GM12878 (cell line): ENCODE measurements around the gene TMEM171. TPM values are rescaled to one million over a fixed set of nuclear protein-coding genes. Genes with fewer than 3 reads are reported as not detected.

Source experiments
- CHD1 ChIP-seq: IDR thresholded peaks from 2 replicates; pipeline ENCODE4 v1.6.1; 2012; ENCODE audit warnings: low read depth, low read length, improper control_type of control experiment
- GATAD2B ChIP-seq: fragments of 450-650 bp; conservative IDR thresholded peaks from 2 replicates; pipeline ENCODE4 v1.6.1; 2017; ENCODE audit warnings: low read depth, mild to moderate bottlenecking, moderate library complexity
- polyA plus RNA-seq, 11 experiments: library from polyadenylated mRNA; depleted of rRNA in 4 of 11; unstranded in 6 of 11; stranded (reverse) in 5 of 11; fragments of >200 nt; fragmentation: Nextera tagmentation in 4 of 11; fragmentation: Illumina TruSeq in 1 of 11; extraction: Ambion mirVana in 4 of 11; extraction: Trizol in 1 of 11; gene quantifications; 1 replicate in 1 of 11; 2 replicates in 10 of 11; pipeline versions ENCODE4 v1.2.1 to v1.2.3, GENCODE V29; 2011 to 2016; ENCODE audit warnings: inconsistent platforms in 2 of 11, missing spikeins in 2 of 11, low read depth in 1 of 11
- total RNA-seq, 4 experiments: library from RNA; depleted of rRNA in 3 of 4; stranded (reverse); fragments of >200 nt in 3 of 4; fragmentation: Illumina TruSeq in 1 of 4; extraction: Trizol in 1 of 4; gene quantifications; 2 replicates each; pipeline versions ENCODE4 v1.2.1 to v1.2.3, GENCODE V29; 2013 to 2021
- TF ChIP-seq, protein P1 (sequence below): fragments of 150-350 bp; IDR thresholded peaks from 2 replicates; pipeline ENCODE4 v1.6.1; 2016; ENCODE audit warnings: low read depth, low read length
- TF ChIP-seq, protein P2 (sequence below): fragments of 450-650 bp; IDR thresholded peaks from 2 replicates; pipeline ENCODE4 v1.6.1; 2017; ENCODE audit warnings: mild to moderate bottlenecking, moderate library complexity
- TF ChIP-seq, protein P3 (sequence below): IDR thresholded peaks from 2 replicates; pipeline ENCODE4 v1.6.1; 2012; ENCODE audit warnings: improper control_type of control experiment, low read depth, low read length; ENCODE audit not compliant: insufficient replicate concordance

The TMEM171 gene
- total and polyA plus RNA-seq, 10 of the 15 experiments (the other 5 are each of a cell fraction or from before 2014, with no cell fraction given) = not detected

DNA sequence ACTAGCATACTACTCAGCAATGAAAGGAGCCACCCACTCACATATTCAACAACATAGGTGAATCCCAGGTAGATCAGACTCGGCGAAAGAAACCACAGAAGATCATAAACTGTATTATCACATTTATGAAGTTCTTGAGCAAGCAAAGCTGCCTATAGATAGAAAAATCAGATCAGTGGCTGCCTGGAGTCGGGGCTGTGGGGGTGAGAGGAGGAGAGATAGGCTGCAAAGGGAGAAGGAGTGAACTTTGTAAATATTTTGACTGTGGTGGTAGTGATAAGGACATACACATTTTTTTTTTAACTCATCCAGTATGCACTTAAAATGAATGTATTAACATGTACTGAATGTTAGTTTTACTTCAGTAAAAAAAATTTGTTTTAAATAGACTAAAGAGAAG is 29.2 kb downstream of the TMEM171 start (continued):
- TF ChIP-seq, protein P1, sequence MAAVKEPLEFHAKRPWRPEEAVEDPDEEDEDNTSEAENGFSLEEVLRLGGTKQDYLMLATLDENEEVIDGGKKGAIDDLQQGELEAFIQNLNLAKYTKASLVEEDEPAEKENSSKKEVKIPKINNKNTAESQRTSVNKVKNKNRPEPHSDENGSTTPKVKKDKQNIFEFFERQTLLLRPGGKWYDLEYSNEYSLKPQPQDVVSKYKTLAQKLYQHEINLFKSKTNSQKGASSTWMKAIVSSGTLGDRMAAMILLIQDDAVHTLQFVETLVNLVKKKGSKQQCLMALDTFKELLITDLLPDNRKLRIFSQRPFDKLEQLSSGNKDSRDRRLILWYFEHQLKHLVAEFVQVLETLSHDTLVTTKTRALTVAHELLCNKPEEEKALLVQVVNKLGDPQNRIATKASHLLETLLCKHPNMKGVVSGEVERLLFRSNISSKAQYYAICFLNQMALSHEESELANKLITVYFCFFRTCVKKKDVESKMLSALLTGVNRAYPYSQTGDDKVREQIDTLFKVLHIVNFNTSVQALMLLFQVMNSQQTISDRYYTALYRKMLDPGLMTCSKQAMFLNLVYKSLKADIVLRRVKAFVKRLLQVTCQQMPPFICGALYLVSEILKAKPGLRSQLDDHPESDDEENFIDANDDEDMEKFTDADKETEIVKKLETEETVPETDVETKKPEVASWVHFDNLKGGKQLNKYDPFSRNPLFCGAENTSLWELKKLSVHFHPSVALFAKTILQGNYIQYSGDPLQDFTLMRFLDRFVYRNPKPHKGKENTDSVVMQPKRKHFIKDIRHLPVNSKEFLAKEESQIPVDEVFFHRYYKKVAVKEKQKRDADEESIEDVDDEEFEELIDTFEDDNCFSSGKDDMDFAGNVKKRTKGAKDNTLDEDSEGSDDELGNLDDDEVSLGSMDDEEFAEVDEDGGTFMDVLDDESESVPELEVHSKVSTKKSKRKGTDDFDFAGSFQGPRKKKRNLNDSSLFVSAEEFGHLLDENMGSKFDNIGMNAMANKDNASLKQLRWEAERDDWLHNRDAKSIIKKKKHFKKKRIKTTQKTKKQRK = no peak
- TF ChIP-seq GATAD2B (no peak), CHD1 (no peak)
- TF ChIP-seq, protein P2, sequence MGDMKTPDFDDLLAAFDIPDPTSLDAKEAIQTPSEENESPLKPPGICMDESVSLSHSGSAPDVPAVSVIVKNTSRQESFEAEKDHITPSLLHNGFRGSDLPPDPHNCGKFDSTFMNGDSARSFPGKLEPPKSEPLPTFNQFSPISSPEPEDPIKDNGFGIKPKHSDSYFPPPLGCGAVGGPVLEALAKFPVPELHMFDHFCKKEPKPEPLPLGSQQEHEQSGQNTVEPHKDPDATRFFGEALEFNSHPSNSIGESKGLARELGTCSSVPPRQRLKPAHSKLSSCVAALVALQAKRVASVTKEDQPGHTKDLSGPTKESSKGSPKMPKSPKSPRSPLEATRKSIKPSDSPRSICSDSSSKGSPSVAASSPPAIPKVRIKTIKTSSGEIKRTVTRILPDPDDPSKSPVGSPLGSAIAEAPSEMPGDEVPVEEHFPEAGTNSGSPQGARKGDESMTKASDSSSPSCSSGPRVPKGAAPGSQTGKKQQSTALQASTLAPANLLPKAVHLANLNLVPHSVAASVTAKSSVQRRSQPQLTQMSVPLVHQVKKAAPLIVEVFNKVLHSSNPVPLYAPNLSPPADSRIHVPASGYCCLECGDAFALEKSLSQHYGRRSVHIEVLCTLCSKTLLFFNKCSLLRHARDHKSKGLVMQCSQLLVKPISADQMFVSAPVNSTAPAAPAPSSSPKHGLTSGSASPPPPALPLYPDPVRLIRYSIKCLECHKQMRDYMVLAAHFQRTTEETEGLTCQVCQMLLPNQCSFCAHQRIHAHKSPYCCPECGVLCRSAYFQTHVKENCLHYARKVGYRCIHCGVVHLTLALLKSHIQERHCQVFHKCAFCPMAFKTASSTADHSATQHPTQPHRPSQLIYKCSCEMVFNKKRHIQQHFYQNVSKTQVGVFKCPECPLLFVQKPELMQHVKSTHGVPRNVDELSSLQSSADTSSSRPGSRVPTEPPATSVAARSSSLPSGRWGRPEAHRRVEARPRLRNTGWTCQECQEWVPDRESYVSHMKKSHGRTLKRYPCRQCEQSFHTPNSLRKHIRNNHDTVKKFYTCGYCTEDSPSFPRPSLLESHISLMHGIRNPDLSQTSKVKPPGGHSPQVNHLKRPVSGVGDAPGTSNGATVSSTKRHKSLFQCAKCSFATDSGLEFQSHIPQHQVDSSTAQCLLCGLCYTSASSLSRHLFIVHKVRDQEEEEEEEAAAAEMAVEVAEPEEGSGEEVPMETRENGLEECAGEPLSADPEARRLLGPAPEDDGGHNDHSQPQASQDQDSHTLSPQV = no peak
- TF ChIP-seq, protein P3, sequence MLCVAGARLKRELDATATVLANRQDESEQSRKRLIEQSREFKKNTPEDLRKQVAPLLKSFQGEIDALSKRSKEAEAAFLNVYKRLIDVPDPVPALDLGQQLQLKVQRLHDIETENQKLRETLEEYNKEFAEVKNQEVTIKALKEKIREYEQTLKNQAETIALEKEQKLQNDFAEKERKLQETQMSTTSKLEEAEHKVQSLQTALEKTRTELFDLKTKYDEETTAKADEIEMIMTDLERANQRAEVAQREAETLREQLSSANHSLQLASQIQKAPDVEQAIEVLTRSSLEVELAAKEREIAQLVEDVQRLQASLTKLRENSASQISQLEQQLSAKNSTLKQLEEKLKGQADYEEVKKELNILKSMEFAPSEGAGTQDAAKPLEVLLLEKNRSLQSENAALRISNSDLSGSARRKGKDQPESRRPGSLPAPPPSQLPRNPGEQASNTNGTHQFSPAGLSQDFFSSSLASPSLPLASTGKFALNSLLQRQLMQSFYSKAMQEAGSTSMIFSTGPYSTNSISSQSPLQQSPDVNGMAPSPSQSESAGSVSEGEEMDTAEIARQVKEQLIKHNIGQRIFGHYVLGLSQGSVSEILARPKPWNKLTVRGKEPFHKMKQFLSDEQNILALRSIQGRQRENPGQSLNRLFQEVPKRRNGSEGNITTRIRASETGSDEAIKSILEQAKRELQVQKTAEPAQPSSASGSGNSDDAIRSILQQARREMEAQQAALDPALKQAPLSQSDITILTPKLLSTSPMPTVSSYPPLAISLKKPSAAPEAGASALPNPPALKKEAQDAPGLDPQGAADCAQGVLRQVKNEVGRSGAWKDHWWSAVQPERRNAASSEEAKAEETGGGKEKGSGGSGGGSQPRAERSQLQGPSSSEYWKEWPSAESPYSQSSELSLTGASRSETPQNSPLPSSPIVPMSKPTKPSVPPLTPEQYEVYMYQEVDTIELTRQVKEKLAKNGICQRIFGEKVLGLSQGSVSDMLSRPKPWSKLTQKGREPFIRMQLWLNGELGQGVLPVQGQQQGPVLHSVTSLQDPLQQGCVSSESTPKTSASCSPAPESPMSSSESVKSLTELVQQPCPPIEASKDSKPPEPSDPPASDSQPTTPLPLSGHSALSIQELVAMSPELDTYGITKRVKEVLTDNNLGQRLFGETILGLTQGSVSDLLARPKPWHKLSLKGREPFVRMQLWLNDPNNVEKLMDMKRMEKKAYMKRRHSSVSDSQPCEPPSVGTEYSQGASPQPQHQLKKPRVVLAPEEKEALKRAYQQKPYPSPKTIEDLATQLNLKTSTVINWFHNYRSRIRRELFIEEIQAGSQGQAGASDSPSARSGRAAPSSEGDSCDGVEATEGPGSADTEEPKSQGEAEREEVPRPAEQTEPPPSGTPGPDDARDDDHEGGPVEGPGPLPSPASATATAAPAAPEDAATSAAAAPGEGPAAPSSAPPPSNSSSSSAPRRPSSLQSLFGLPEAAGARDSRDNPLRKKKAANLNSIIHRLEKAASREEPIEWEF = no peak
